Stimulated activated CD8-positive, alpha-beta memory T cell treated with anti-CD3 and anti-CD28 coated beads, Interleukin-4, amount 100 ng/mL, for 24 hours (primary cell): ENCODE measurements around the gene DYSF.
A peak's percentile ranks its signal among the peaks of the same experiment; 100 is the strongest.

Experiments
- DNase-seq: peaks from one replicate; pipeline ENCODE4 v3.0.0-alpha.2; 2020; ENCODE audit warnings: low read depth

Gene DYSF

GRCh38 chr2:71530211-71530610 is 76.8 kb downstream of the DYSF start:
- no peak for DNase-seq

GRCh38 chr2:71530641-71531332 is 77.4 kb downstream of the DYSF start:
- DNase-seq: no peak

- DNase-seq: no peak
These were observed 78.2 kb downstream of the DYSF start for GRCh38 chr2:71531522-71532047.

GRCh38 chr2:71532327-71532726 is 79.0 kb downstream of the DYSF start:
- DNase-seq: no peak

GRCh38 chr2:71534201-71534600 is 80.8 kb downstream of the DYSF start:
- DNase-seq: no peak

GRCh38 chr2:71534826-71535225 is 81.5 kb downstream of the DYSF start:
- no peak for DNase-seq

- DNase-seq: no peak
These were observed 82.2 kb downstream of the DYSF start for GRCh38 chr2:71535526-71535925.

- no peak for DNase-seq
These were observed 82.9 kb downstream of the DYSF start for GRCh38 chr2:71536226-71536671.

- DNase-seq: no peak
These were observed 84.9 kb downstream of the DYSF start for GRCh38 chr2:71538241-71538640.

- no peak for DNase-seq
These were observed 85.4 kb downstream of the DYSF start for GRCh38 chr2:71538656-71539265.

GRCh38 chr2:71540818-71541217 is 87.5 kb downstream of the DYSF start:
- no peak for DNase-seq

GRCh38 chr2:71544919-71545571 is 91.7 kb downstream of the DYSF start:
- no peak for DNase-seq

GRCh38 chr2:71545572-71546274 is 92.4 kb downstream of the DYSF start:
- DNase-seq: peak; percentile 24

GRCh38 chr2:71546275-71546638 is 92.9 kb downstream of the DYSF start:
- DNase-seq: no peak

- DNase-seq: no peak
These were observed 93.5 kb downstream of the DYSF start for GRCh38 chr2:71546777-71547281.

GRCh38 chr2:71547616-71548285 is 94.4 kb downstream of the DYSF start:
- no peak for DNase-seq

GRCh38 chr2:71548646-71549425 is 95.5 kb downstream of the DYSF start:
- peak; percentile 50 for DNase-seq

GRCh38 chr2:71550801-71551630 is 97.7 kb downstream of the DYSF start:
- DNase-seq: no peak

- no peak for DNase-seq
These were observed 98.2 kb downstream of the DYSF start for GRCh38 chr2:71551631-71551915.

GRCh38 chr2:71552356-71552755 is 99.0 kb downstream of the DYSF start:
- no peak for DNase-seq
